H1 (cell line): ENCODE results near the gene MKLN1. TPM values are rescaled to one million over a fixed set of nuclear protein-coding genes. Genes with fewer than 3 reads are reported as not detected.

Experiments
- CTCF ChIA-PET: fragments of 300-600 bp; sonication (Branson Sonifier 250); formaldehyde crosslinking; loops from one replicate; lab custom pipeline; 2021; ENCODE audit not compliant: partially characterized antibody; lab: Charles Lee
- POLR2A ChIA-PET: fragments of 300-600 bp; sonication (Branson Sonifier 250); formaldehyde crosslinking; loops from one replicate; lab custom pipeline; 2021; ENCODE audit warnings: inconsistent platforms; ENCODE audit not compliant: partially characterized antibody; lab: Charles Lee
- DNase-seq, 2 experiments: peaks; one replicate each; pipeline versions ENCODE4 v3.0.0 to v3.0.0-alpha.2; 2010 to 2022; ENCODE audit warnings: low spot score in 2 of 2, low read depth in 1 of 2, mixed read lengths in 1 of 2
- FAIRE-seq: peaks from 2 replicates; lab custom pipeline; 2011; peaks lifted over from hg19 to GRCh38; lab: Jason Lieb, UNC
- H2AFZ ChIP-seq: 2 replicates; pipeline ENCODE4 v1.8.1; 2012; ENCODE audit warnings: low read length, inconsistent platforms
- H2AK5ac ChIP-seq: 2 replicates; pipeline ENCODE4 v1.6.1; 2013; ENCODE audit warnings: low read depth, low read length
- H2BK120ac ChIP-seq: replicated peaks from 2 replicates; pipeline ENCODE3; 2013; ENCODE audit warnings: low read depth, low read length, inconsistent platforms
- H2BK12ac ChIP-seq: 2 replicates; pipeline ENCODE4 v1.6.1; 2013; ENCODE audit warnings: low read depth, low read length
- H2BK15ac ChIP-seq: 2 replicates; pipeline ENCODE4 v1.6.1; 2013; ENCODE audit warnings: low read length
- H2BK20ac ChIP-seq: 2 replicates; pipeline ENCODE4 v1.6.1; 2013; ENCODE audit warnings: low read length
- H2BK5ac ChIP-seq: 2 replicates; pipeline ENCODE4 v1.6.1; 2013; ENCODE audit warnings: low read depth, low read length
- H3K14ac ChIP-seq: 2 replicates; pipeline ENCODE4 v1.6.1; 2013; ENCODE audit warnings: inconsistent platforms; ENCODE audit not compliant: insufficient read length
- H3K18ac ChIP-seq: 2 replicates; pipeline ENCODE4 v1.6.1; 2013; ENCODE audit warnings: low read length; ENCODE audit errors: extremely low read depth
- H3K23ac ChIP-seq: 2 replicates; pipeline ENCODE4 v1.6.1; 2013; ENCODE audit warnings: inconsistent platforms; ENCODE audit not compliant: insufficient read length
- H3K23me2 ChIP-seq: 2 replicates; pipeline ENCODE4 v1.6.1; 2013; ENCODE audit warnings: low read depth, low read length
- H3K27ac ChIP-seq: 2 replicates; pipeline ENCODE4 v1.6.1; 2011; ENCODE audit warnings: low read depth, low read length, inconsistent platforms
- H3K27me3 ChIP-seq, 4 experiments: replicated peaks in 1 of 4; 1 replicate in 1 of 4; 2 replicates in 3 of 4; pipeline versions ENCODE4 v1.6.1 to v1.8.1; 2011 to 2013; ENCODE audit warnings: low read length in 3 of 4, mild to moderate bottlenecking in 3 of 4, inconsistent platforms in 2 of 4, mixed read lengths in 2 of 4, moderate library complexity in 1 of 4; ENCODE audit not compliant: control insufficient read depth in 3 of 4, insufficient read depth in 3 of 4; ENCODE audit errors: extremely low read depth in 1 of 4
- H3K36me3 ChIP-seq, 4 experiments: 2 replicates each; pipeline versions ENCODE4 v1.6.1 to v1.8.1; 2011 to 2013; ENCODE audit warnings: mild to moderate bottlenecking in 4 of 4, low read length in 3 of 4, moderate library complexity in 2 of 4, control low read depth in 1 of 4, inconsistent platforms in 1 of 4; ENCODE audit not compliant: insufficient read depth in 4 of 4, control insufficient read depth in 2 of 4
- H3K4ac ChIP-seq: replicated peaks from 2 replicates; pipeline ENCODE3; 2013; ENCODE audit warnings: low read length, low read depth, mixed read lengths, inconsistent platforms; ENCODE audit not compliant: insufficient read length
- H3K4me1 ChIP-seq, 4 experiments: replicated peaks in 1 of 4; 1 replicate in 1 of 4; 2 replicates in 3 of 4; pipeline versions ENCODE4 v1.6.1 to v1.8.1; 2011 to 2013; ENCODE audit warnings: low read length in 3 of 4, inconsistent platforms in 2 of 4, mixed read lengths in 1 of 4; ENCODE audit not compliant: insufficient read depth in 4 of 4, control insufficient read depth in 3 of 4
- H3K4me2 ChIP-seq, 2 experiments: 2 replicates each; pipeline versions ENCODE4 v1.6.1 to v1.8.1; 2011 to 2013; ENCODE audit warnings: low read depth in 2 of 2, low read length in 2 of 2, control low read depth in 1 of 2, inconsistent platforms in 1 of 2, mild to moderate bottlenecking in 1 of 2; ENCODE audit not compliant: insufficient read depth in 1 of 2
- H3K4me3 ChIP-seq, 4 experiments: fragments of 200-600, 300-600 bp in 1 of 4; sonication (generic), shearing (Covaris generic), sonication (Bioruptor Twin) in 1 of 4; 2 replicates each; pipeline versions ENCODE4 v1.5.1 to v1.8.1; 2011 to 2016; ENCODE audit warnings: low read length in 4 of 4, low read depth in 3 of 4, control low read depth in 2 of 4, inconsistent platforms in 2 of 4, mild to moderate bottlenecking in 2 of 4, mixed read lengths in 1 of 4, moderate library complexity in 1 of 4; ENCODE audit not compliant: insufficient read depth in 2 of 4; ENCODE audit errors: extremely low read depth in 1 of 4
- H3K56ac ChIP-seq: replicated peaks from 2 replicates; pipeline ENCODE3; 2013; ENCODE audit warnings: low read depth, mild to moderate bottlenecking, mixed read lengths, low read length, inconsistent platforms; ENCODE audit not compliant: insufficient read length
- H3K79me1 ChIP-seq: 2 replicates; pipeline ENCODE4 v1.6.1; 2013; ENCODE audit warnings: low read depth, low read length, control low read depth
- H3K79me2 ChIP-seq, 2 experiments: 2 replicates each; pipeline versions ENCODE4 v1.6.1 to v1.8.1; 2012 to 2013; ENCODE audit warnings: low read length in 2 of 2, mild to moderate bottlenecking in 2 of 2, inconsistent platforms in 1 of 2; ENCODE audit not compliant: insufficient read depth in 2 of 2, control insufficient read depth in 1 of 2
- H3K9ac ChIP-seq, 4 experiments: replicated peaks in 1 of 4; 1 replicate in 1 of 4; 2 replicates in 3 of 4; pipeline versions ENCODE4 v1.6.1 to v1.8.1; 2011 to 2013; ENCODE audit warnings: low read depth in 3 of 4, low read length in 3 of 4, control low read depth in 2 of 4, mild to moderate bottlenecking in 2 of 4, moderate library complexity in 2 of 4, inconsistent platforms in 1 of 4; ENCODE audit errors: extremely low read depth in 1 of 4
- H3K9me3 ChIP-seq, 2 experiments: 2 replicates each; pipeline versions ENCODE4 v1.6.1 to v1.8.1; 2012 to 2013; ENCODE audit warnings: mild to moderate bottlenecking in 2 of 2, moderate library complexity in 2 of 2, control low read depth in 1 of 2, inconsistent platforms in 1 of 2, low read depth in 1 of 2, low read length in 1 of 2, mixed read lengths in 1 of 2; ENCODE audit not compliant: insufficient read depth in 2 of 2
- H4K20me1 ChIP-seq, 2 experiments: replicated peaks in 1 of 2; 2 replicates each; pipeline versions ENCODE3 to v1.8.1; 2011 to 2013; ENCODE audit warnings: inconsistent platforms in 2 of 2, low read length in 2 of 2, mild to moderate bottlenecking in 1 of 2; ENCODE audit not compliant: insufficient read depth in 2 of 2, control insufficient read depth in 1 of 2
- H4K5ac ChIP-seq: 2 replicates; pipeline ENCODE4 v1.6.1; 2013; ENCODE audit warnings: low read length, low read depth, mixed read lengths, inconsistent platforms; ENCODE audit not compliant: insufficient read length
- H4K8ac ChIP-seq: 2 replicates; pipeline ENCODE4 v1.8.0; 2013; ENCODE audit warnings: mild to moderate bottlenecking, moderate library complexity, low read length, inconsistent platforms; ENCODE audit not compliant: insufficient read depth; ENCODE audit errors: extremely low read depth
- H4K91ac ChIP-seq: replicated peaks from 2 replicates; pipeline ENCODE3; 2013; ENCODE audit warnings: low read length, mixed read lengths, inconsistent platforms; ENCODE audit not compliant: insufficient read length
- CTCF ChIP-seq, 3 experiments: IDR thresholded peaks; 1 replicate in 2 of 3; 2 replicates in 1 of 3; pipeline versions ENCODE4 v1.5.1 to v1.6.1; 2011; ENCODE audit warnings: low read length in 3 of 3, mild to moderate bottlenecking in 3 of 3, inconsistent platforms in 2 of 3, low read depth in 1 of 3, moderate library complexity in 1 of 3; ENCODE audit not compliant: insufficient read depth in 1 of 3; ENCODE audit errors: control extremely low read depth in 1 of 3
- EP300 ChIP-seq, 2 experiments: IDR thresholded peaks; 1 replicate in 1 of 2; 2 replicates in 1 of 2; pipeline ENCODE4 v1.6.1; 2011 to 2012; ENCODE audit warnings: low read depth in 2 of 2, low read length in 2 of 2, mild to moderate bottlenecking in 2 of 2, borderline replicate concordance in 1 of 2, inconsistent platforms in 1 of 2, moderate library complexity in 1 of 2
- EZH2 ChIP-seq: fragments of 200-600 bp; sonication (generic); IDR thresholded peaks from 2 replicates; pipeline ENCODE4 v1.7.1; 2012; ENCODE audit warnings: low read depth, mild to moderate bottlenecking, moderate library complexity, low read length, inconsistent platforms; ENCODE audit not compliant: severe bottlenecking
- POLR2A ChIP-seq, 2 experiments: IDR thresholded peaks; 1 replicate in 1 of 2; 2 replicates in 1 of 2; pipeline ENCODE4 v1.6.1; 2011; ENCODE audit warnings: low read depth in 2 of 2, low read length in 2 of 2, mild to moderate bottlenecking in 2 of 2; ENCODE audit errors: control extremely low read depth in 1 of 2
- POLR2AphosphoS5 ChIP-seq: IDR thresholded peaks from 2 replicates; pipeline ENCODE4 v1.6.1; 2011; ENCODE audit warnings: low read depth, low read length
- RNF2 ChIP-seq: fragments of 200-900, 300-1000 bp; sonication (generic); IDR thresholded peaks from 2 replicates; pipeline ENCODE4 v1.7.1; 2016; ENCODE audit warnings: borderline replicate concordance, low read depth, mild to moderate bottlenecking, antibody characterized with exemption, low read length; ENCODE audit not compliant: poor library complexity, severe bottlenecking; ENCODE audit errors: missing control alignments
- polyA plus RNA-seq, 7 experiments: library from polyadenylated mRNA; depleted of rRNA in 3 of 7; stranded (reverse) in 5 of 7; unstranded in 2 of 7; fragments of >200 nt in 5 of 7; fragments of 200-250 nt in 2 of 7; gene quantifications; 1 replicate in 5 of 7; 2 replicates in 1 of 7; 4 replicates in 1 of 7; pipeline versions ENCODE4 v1.2.1 to v1.2.3, GENCODE V29; 2011 to 2013; ENCODE audit warnings: missing spikeins in 2 of 7, mixed read lengths in 2 of 7
- total RNA-seq: library from RNA; stranded (reverse); fragmentation: NEBNext Ultra II Directional; extraction: Animal tissue kit (Norgen Biotek cat#: 25700); gene quantifications from 2 replicates; pipeline ENCODE4 v1.2.1, GENCODE V29; 2021

MKLN1 gene
- total and polyA plus RNA-seq, 2 of the 8 experiments (the other 6 are each of a cell fraction or from before 2014, with no cell fraction given), result 22.3 to 50.9 TPM

GRCh38 chr7:131493581-131493980 is 165.9 kb downstream of the MKLN1 start:
- H3K56ac ChIP-seq, result no peak overlapping the region
- H3K14ac ChIP-seq, result no peak overlapping the region
- no peak for DNase-seq
- no peak overlapping the region for H3K27ac ChIP-seq
- no peak overlapping the region for H4K91ac ChIP-seq
- H2AK5ac ChIP-seq, result no peak overlapping the region
- H3K36me3 ChIP-seq, result peaks cover 0 to 12% (median 7%) of the 10 kb centered on the region in 4 experiments; a peak in 6 of 8 replicates
- no peak overlapping the region for H3K4me2 ChIP-seq
- TF ChIP-seq EZH2 (no peak), POLR2AphosphoS5 (peak; percentile 90), CTCF (IDR thresholded peaks at IDR 0.05; ENCODE audit: control extremely low read depth in 1 of 3, insufficient read depth in 1 of 3, low read depth in 1 of 3, low read length in 3 of 3) (no peak), POLR2A (IDR thresholded peaks at IDR 0.05; ENCODE audit: control extremely low read depth in 1 of 2, low read depth in 2 of 2, low read length in 2 of 2) (peak; percentile 20 to 36; a peak in 1 of 3 replicates), EP300 (IDR thresholded peaks at IDR 0.05; ENCODE audit: borderline replicate concordance in 1 of 2, low read depth in 2 of 2, low read length in 2 of 2) (no peak), RNF2 (no peak)
- no peak overlapping the region for H3K4me3 ChIP-seq
- H4K8ac ChIP-seq, result no peak overlapping the region
- FAIRE-seq, result no peak
- H3K9me3 ChIP-seq, result no peaks in the 10 kb centered on the region
- no peak overlapping the region for H3K18ac ChIP-seq
- H3K9ac ChIP-seq, result no peak overlapping the region; a peak in 1 of 7 replicates
- peaks cover 0 to 2% of the 10 kb centered on the region in 2 experiments for H4K20me1 ChIP-seq
- H2BK120ac ChIP-seq, result no peak overlapping the region
- no peak overlapping the region for H2BK12ac ChIP-seq
- ChIA-PET POLR2A (interaction anchor here (0.6 to 2.6 kb wide), 9 partner anchors 9 to 384 kb away, joined by 3 to 12 read pairs (median 3); no protein-coding TSS in a partner anchor), CTCF (interaction anchor here (0.7 to 2.7 kb wide), 7 partner anchors 10 to 512 kb away, joined by 3 to 17 read pairs (median 4); no protein-coding TSS in a partner anchor)
- no peaks in the 10 kb centered on the region for H3K79me2 ChIP-seq
- H3K23ac ChIP-seq, result no peak overlapping the region
- H3K79me1 ChIP-seq, result no peaks in the 10 kb centered on the region
- no peaks in the 10 kb centered on the region; the same call in 1 of the 2 replicates for H3K23me2 ChIP-seq
- H3K27me3 ChIP-seq, result no peaks in the 10 kb centered on the region
- no peak overlapping the region for H3K4ac ChIP-seq
- no peak overlapping the region for H2BK5ac ChIP-seq
- H2BK20ac ChIP-seq, result no peak overlapping the region
- H4K5ac ChIP-seq, result no peak overlapping the region
- peaks cover 0 to 5% (median 0%) of the 10 kb centered on the region in 4 experiments; a peak in 1 of 7 replicates for H3K4me1 ChIP-seq
- H2AFZ ChIP-seq, result no peak overlapping the region
- no peak overlapping the region for H2BK15ac ChIP-seq
